OCI-M2 (cell line): ENCODE data around the gene ACYP2.

ENCODE experiments used
- DNase-seq: peaks from one replicate; lab custom pipeline; 2025; ENCODE audit not compliant: unreplicated experiment; lab: John Stamatoyannopoulos, UW

Gene ACYP2

GRCh38 chr2:54149638-54150441, 34.4 kb downstream of the ACYP2 start:
- DNase-seq: no peak

- DNase-seq: no peak
These were observed 42.9 kb downstream of the ACYP2 start for GRCh38 chr2:54158311-54158710.

- no peak for DNase-seq
These were observed 46.4 kb downstream of the ACYP2 start for GRCh38 chr2:54161660-54162424.

DNA sequence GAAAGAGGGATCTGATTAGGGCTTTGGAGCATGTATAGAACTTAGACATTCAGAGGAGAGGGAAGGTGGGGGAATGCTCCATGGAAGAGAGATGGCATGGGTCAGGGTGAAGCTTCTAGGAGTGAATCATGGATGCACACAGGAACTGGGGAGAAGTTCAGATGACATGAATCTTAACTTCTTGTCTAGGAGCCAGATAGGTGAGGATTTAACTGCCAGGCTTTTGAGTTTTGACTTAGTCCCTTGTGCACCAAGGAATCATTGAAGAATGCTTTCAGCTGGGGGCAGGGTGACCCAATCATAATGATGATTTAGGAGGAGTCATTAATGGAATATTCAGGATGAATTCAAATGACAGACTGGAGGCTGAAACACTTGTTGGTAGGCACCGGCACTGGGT, 48.7 kb downstream of the ACYP2 start:
- no peak for DNase-seq

GRCh38 chr2:54166121-54166773, 50.8 kb downstream of the ACYP2 start:
- no peak for DNase-seq

DNA sequence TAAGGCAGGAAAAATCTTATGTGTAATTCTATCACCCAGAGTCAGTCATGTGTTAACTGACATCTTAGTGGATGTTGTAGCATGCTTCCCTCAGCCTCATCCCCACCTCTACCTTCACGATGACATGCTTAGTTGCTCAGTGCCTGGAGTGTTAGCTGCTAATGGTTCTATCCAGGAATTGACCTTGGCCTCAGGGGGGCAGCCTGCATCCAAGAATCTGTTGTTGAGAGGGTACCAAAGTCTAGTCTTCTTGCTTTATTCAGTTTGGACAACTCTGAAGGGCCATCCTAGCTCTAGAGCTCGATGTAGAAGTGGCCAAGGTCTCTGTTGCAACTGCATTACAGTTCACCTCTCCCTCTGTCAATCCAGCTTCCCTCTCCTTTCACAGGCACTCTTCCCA, 61.2 kb downstream of the ACYP2 start:
- no peak for DNase-seq

DNA sequence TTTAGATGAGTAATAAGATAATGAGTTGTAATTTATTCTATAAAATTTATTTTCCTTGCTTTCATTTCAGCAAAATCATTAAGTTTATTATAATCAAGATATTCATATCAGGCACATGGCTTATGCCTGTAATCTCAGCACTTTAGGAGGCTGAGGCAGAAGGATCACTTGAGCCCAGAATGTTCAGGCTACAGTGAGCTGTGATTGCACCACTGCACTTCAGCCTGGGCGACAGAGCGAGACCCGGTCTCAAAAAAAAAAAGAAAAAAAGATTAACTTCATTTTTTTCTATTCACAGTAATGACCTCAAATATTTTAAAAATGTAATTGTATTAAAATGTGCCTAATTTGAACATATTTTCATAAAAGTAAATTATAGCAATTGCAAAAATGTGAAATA, 67.9 kb downstream of the ACYP2 start:
- DNase-seq: no peak

DNA sequence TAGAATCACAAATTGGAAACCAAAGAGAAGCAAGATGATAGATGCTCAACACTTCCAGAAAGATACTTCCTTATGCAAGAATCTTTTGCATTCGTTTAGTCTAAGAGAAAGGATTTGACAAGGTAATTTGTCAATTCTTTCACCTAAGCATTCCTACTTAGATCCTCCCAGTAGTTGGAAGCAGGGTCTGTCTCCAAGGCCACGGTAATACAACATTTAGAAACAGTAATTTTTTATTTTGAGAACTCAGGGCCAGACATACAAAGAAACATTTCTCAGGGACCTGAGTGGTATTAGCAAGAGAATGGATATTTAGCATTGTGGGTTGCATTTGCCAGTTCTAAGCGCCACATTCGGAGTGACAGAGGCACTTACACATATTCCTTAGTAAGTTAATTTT, 68.6 kb downstream of the ACYP2 start:
- no peak for DNase-seq

GRCh38 chr2:54185105-54185504, 69.7 kb downstream of the ACYP2 start:
- no peak for DNase-seq

DNA sequence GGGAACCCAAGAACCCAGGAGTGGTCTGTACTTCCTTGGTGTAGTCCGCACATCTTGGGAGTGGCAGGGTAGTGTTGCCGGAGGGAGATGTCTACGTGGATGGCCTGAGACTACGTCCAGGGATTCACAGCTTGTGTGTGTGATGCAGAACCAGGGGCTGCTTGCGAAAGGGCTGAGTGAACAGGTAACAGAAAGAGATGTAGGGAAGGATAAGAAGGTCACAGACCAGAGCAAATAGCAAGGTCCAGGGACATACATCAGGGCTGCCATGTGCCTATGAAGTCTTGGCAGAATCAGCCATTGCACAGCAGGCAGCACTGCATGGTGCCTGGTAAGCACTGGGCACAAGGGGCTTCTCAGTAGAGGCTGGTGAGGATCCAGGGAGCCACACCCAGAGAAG, 71.9 kb downstream of the ACYP2 start:
- no peak for DNase-seq

DNA sequence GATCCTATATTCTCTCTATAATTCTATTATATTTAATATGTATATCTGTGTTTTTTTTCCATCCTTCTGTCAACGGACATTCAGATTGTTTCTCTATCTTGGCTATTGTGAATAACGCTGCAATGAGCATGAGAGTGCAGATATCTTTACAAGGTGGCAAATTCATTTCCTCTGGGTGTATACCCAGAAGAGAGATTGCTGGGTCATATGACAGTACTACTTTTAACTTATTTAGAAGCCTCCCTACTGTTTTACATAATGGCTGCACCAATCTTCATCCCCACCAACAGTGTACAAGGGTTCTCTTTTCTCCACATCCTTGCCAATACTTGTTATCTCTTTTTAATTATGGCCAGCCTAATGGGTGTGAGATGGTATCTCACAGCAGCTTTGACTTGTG, 74.1 kb downstream of the ACYP2 start:
- DNase-seq: no peak

GRCh38 chr2:54191361-54192135, 76.1 kb downstream of the ACYP2 start:
- no peak for DNase-seq

DNA sequence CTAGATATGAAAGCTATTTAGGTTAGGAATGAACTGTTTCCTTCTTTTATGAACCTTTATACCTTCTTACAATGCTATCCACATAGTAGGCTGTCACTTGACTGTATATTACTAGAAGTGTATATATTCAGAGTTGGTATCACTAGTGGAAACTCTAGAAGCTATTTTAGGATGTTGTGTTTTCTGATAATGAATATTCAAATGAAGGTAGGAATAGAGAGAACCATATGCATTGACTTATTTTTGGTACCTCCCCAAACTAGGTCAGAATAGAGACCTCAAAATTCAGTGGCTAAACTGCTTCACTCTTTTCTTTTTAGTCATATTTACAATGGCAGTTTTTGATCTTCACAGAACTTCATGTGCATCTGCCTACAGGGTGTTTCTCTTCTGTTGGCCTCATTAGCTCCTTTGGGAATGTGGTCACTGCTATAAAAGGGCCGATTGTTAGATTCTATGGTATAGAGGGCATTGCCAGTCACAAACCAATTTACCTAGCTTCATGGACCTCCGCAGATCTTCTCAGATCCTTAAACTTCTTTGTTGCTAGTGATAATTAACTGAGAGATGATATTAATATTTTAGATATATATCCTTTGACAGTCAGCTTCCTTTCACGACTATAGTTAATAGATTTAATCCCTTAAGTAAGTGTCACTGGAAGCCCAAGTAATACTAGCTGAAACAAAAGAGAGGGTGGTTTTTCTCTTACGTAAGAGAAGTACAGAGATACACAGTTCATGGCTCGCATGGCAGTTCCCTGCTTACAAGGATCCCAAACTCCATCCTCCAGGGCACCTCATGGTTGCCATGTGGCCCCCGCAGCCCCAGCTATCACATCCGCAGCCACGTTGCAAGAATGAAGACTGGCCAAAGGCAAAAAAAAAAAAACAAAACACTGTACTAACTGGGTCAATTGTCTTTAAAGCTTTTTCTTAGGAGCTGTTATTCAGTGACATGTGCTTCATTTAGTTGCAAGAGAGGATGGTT, 79.6 kb downstream of the ACYP2 start:
- DNase-seq: no peak

GRCh38 chr2:54196646-54197045, 81.2 kb downstream of the ACYP2 start:
- DNase-seq: no peak

DNA sequence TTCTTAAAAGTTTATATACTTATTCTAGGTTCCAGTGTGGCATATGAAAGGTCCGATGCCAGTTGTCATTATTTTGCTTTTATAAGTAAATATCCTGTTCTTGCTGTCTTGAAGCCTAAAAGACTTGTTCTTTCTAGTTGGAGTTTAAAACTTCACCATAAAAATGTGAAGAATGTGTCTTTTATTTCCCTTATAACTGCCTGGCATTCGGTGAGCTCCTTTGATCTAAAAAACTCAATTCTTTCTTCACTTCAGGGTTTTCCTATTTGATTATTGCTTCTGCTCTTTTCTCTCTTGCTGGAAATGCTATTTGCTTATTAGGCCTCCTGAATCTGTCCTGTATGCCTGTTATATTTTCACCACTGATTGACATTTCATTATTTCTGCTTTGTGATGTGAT, 89.1 kb downstream of the ACYP2 start:
- DNase-seq: no peak

GRCh38 chr2:54206596-54206995, 91.2 kb downstream of the ACYP2 start:
- DNase-seq: no peak

DNA sequence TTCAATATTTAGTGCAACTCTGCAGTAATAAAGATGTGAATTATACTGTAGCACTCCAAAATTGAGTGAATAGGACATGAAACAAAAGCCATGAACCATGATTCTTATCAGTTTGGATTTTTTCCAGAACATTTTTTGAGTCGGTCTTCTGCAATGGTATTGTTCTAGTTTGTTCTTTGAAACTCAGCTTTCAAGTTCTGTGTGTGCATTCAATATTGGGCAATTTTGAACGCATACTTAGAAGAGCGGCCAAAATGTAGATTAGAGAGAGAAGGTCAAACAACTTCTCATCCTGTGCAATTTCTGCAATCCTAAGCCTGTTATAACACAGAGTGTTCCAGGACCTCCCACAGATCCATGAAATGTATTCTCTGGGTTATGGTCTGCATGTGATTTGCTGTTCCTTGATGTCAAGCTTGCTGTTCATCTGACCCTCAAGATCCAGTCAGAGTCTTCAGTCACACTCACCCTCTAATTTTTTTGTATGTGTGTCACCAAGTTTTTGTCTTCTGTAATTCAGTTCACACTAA, 92.3 kb downstream of the ACYP2 start:
- DNase-seq: no peak

- DNase-seq: no peak
These were observed 93.2 kb downstream of the ACYP2 start for GRCh38 chr2:54208364-54209240.

DNA sequence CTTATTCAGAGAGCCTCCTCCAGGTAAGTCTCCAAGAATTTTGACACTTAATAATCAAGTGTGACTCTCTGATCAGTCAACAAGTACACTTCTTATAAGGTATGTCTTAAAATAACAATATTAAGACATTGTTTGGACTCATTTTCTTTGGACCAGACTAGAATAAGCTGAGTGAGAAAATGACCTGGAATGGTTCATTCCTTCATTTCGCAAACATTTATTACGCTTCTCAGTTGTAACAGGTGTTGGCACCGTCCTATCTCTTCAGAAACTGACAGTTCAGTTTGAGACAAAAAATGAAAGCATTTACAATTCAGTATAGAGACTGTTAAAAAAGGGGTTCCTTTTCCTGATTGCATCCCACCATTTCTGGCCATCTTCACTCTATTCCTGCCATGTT, 94.0 kb downstream of the ACYP2 start:
- DNase-seq: no peak
